Measurements from ENCODE around the gene ZFAND2A. TPM values are rescaled to one million over a fixed set of nuclear protein-coding genes. Genes with fewer than 3 reads are reported as not detected.
A peak's percentile ranks its signal among the peaks of the same experiment; 100 is the strongest.

Gene ZFAND2A
- total RNA-seq, 6 experiments from 2014 or later, result 24.3 to 43.1 (median 31.8) TPM

DNA sequence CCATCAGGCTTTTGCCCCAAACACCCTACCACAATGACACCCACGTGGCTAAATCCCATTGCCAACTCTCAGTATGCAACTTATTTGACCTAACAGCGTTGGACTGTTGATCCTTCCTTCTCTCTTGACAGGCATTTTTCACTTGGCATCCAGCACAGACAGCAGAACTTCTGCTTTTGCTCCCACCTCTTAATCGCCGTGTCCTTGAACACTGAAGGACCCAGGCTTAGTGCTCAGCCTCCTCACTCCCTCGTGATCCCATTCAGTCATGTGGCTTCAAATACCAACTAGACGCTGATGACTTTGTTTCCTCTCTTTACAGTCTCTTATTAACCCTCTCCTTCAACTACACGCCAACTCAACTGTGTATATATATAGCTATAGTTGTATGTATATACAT lies 25.0 kb downstream of the ZFAND2A start:
- H3K27me3 ChIP-seq, result no peaks in the 10 kb centered on the region
- WGBS (ENCODE audit: insufficient coverage, low coverage, low lambda C conversion rate, missing lambda C conversion rate), result 47% methylated on average over 6 of the region's 7 CpGs
- H3K27ac ChIP-seq, result no peak overlapping the region
- intact Hi-C loops (cut with DNase I), result no loop called here
- no peak for DNase-seq
- H3K36me3 ChIP-seq, result no peaks in the 10 kb centered on the region
- peaks cover 0 to 8% (median 2%) of the 10 kb centered on the region in 4 donors for H3K4me1 ChIP-seq
- no peak for TF ChIP-seq POLR2A (IDR thresholded peaks at IDR 0.05)
- TF ChIP-seq, protein P1, sequence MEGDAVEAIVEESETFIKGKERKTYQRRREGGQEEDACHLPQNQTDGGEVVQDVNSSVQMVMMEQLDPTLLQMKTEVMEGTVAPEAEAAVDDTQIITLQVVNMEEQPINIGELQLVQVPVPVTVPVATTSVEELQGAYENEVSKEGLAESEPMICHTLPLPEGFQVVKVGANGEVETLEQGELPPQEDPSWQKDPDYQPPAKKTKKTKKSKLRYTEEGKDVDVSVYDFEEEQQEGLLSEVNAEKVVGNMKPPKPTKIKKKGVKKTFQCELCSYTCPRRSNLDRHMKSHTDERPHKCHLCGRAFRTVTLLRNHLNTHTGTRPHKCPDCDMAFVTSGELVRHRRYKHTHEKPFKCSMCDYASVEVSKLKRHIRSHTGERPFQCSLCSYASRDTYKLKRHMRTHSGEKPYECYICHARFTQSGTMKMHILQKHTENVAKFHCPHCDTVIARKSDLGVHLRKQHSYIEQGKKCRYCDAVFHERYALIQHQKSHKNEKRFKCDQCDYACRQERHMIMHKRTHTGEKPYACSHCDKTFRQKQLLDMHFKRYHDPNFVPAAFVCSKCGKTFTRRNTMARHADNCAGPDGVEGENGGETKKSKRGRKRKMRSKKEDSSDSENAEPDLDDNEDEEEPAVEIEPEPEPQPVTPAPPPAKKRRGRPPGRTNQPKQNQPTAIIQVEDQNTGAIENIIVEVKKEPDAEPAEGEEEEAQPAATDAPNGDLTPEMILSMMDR (IDR thresholded peaks at IDR 0.05), result no peak
- no peak for ATAC-seq
- no peaks in the 10 kb centered on the region for H3K9me3 ChIP-seq
- no peak overlapping the region for H3K4me3 ChIP-seq

DNA sequence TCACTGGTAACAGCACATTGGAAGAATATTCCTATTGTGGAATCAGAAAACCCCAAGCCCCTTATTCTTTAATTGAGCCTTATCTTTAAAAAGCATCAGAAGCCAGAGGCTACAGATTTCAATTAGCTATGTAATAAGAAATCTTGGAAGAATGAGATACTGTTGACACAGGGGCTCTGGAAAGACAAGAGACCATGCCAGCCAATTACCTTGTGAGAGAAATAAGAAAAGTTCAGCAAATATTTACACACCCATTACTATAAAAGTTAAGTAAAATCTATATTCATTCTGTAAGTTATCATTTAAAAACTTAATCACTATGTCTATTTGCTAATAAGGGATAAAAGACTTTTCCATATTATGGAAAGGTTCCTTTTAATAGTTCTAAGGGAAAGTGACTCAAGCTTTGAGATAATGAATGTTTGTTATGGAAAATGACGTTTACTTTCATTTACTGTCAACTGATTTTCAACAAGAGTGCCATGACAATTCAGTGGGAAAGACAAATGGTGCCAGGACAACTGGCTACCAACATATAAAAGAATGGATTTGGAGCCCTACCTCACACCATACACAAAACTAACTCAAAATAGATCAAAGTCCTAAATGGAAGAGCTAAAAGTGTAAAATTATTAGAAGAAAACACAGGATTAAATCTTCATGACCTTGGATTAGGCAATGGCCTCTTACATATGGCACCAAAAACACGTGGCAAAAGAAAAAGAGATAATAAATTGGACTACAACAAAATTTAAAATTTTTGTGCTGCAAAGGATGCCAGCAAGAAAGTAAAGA lies 28.3 kb downstream of the ZFAND2A start:
- no peak for ATAC-seq
- TF ChIP-seq, protein P1 (IDR thresholded peaks at IDR 0.05), result no peak
- TF ChIP-seq POLR2A (IDR thresholded peaks at IDR 0.05), result no peak
- Histone ChIP-seq H3K27me3 (no peaks in the 10 kb centered on the region), H3K27ac (no peak overlapping the region), H3K4me1 (peaks cover 0 to 2% (median 0%) of the 10 kb centered on the region in 4 donors), H3K36me3 (no peaks in the 10 kb centered on the region), H3K9me3 (no peaks in the 10 kb centered on the region), H3K4me3 (no peak overlapping the region)
- WGBS (ENCODE audit: insufficient coverage, low coverage, low lambda C conversion rate, missing lambda C conversion rate), result 77% methylated on average over 2 of the region's 2 CpGs
- DNase-seq, result no peak
- intact Hi-C loops (cut with DNase I), result no loop called here

DNA sequence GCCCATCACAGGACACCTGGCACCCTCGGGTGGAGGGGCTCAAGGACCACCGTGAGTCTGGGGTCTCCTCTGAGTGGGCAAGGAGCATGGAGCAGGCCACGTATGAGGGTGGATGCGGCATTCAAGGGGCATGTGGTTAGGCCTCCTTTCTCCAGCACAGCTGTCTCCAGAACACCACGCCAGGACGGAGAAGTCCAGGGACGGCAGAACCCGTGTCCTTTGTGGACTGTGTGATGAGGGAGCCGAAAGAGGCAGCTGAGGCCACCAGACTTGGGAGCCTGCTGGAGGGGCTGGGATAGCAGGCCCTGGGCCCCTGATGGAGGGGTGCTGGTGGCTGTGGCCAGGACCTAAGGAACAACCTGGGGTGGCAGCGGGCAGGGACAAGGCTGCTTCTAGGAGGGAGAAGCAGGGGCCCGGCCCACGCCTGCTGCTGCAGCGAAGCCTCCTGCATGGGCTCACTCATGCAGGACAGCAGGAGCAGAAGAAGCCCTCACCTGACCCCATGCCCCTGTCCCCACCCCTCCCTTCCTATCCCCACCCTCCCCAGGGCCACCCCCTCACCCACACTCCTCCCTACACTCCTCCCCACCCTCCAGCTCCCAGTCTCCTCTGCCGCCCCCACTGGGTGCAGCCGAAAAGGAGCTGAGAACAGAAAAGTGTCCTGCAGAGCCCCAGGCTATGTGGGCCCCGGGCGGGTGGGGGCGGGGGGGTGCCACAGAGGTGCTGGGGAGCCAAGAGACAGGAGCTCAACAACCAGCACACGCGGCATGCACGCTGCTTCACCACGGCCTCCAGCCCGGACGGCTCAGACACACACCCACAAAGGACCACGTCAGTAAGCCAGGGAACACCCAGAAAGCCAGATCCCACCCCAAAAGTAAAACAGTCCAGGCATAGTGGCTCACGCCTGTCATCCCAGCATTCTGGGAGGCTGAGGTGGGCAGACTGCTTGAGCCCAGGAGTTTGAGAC lies 29.7 kb downstream of the ZFAND2A start:
- H3K27me3 ChIP-seq, result no peaks in the 10 kb centered on the region
- no peaks in the 10 kb centered on the region for H3K4me1 ChIP-seq
- TF ChIP-seq, protein P1 (IDR thresholded peaks at IDR 0.05), result no peak
- TF ChIP-seq POLR2A (IDR thresholded peaks at IDR 0.05), result no peak
- H3K36me3 ChIP-seq, result no peaks in the 10 kb centered on the region
- intact Hi-C loops (cut with DNase I), result no loop called here
- 82% methylated on average over 8 of the region's 26 CpGs for WGBS (ENCODE audit: insufficient coverage, low coverage, low lambda C conversion rate, missing lambda C conversion rate)
- H3K9me3 ChIP-seq, result no peaks in the 10 kb centered on the region
- peak in 1 of 4 donors; percentile 26 for ATAC-seq
- DNase-seq, result peak in 1 of 3 donors; percentile 31
- no peak overlapping the region for H3K27ac ChIP-seq
- no peak overlapping the region for H3K4me3 ChIP-seq

DNA sequence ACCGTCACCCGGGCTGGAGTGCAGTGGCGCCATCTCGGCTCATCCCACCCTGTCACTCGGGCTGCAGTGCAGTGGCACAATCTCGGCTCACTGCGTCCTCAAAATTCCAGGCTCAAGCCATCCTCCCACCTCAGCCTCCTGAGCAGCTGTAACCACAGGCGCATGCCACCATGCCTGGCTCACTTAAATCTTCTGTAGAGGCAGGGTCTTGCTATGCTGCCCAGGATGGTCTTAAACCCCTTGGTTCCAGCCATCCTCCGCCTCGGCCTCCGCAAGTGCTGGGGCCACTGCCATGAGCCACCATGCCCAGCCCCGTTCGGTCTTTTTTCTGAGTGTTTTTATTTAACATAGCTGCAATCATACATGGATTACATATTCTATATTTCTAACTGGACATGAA lies 30.6 kb downstream of the ZFAND2A start:
- 96% methylated on average over 12 of the region's 13 CpGs for WGBS (ENCODE audit: insufficient coverage, low coverage, low lambda C conversion rate, missing lambda C conversion rate)
- TF ChIP-seq, protein P1 (IDR thresholded peaks at IDR 0.05), result no peak
- TF ChIP-seq POLR2A (IDR thresholded peaks at IDR 0.05), result no peak
- H3K36me3 ChIP-seq, result no peaks in the 10 kb centered on the region
- ATAC-seq, result no peak
- no peaks in the 10 kb centered on the region for H3K9me3 ChIP-seq
- no peaks in the 10 kb centered on the region for H3K27me3 ChIP-seq
- intact Hi-C loops (cut with DNase I), result no loop called here
- H3K4me1 ChIP-seq, result no peaks in the 10 kb centered on the region
- DNase-seq, result no peak
- no peak overlapping the region for H3K4me3 ChIP-seq
- no peak overlapping the region for H3K27ac ChIP-seq

Measured in right lobe of liver (tissue), 6 donors.